ENCODE data around the gene RPL26.
A peak's percentile ranks its signal among the peaks of the same experiment; 100 is the strongest.
"Not testable (repeated sequence)": the region's sequence is repeated elsewhere in the genome, so short reads cannot be mapped to it uniquely, and the experiment has no call there.

The RPL26 gene

GRCh38 chr17:8397636-8398035, 14.6 kb upstream of the RPL26 start, which contains the start of gene RNF222:
TSS of gene RNF222 (minus strand) at chr17:8397827. CDS start at chr17:8393461, 4,366 bp downstream.
- DNase-seq (ENCODE audit: extremely low read depth in 1 of 2, low read depth in 1 of 2), result no peak

- DNase-seq (ENCODE audit: extremely low read depth in 1 of 2, low read depth in 1 of 2), result not testable (repeated sequence)
Observed at GRCh38 chr17:8394497-8394896, 11.5 kb upstream of the RPL26 start.

GRCh38 chr17:8393470-8394231, 10.7 kb upstream of the RPL26 start:
- no peak for DNase-seq (ENCODE audit: extremely low read depth in 1 of 2, low read depth in 1 of 2)

- no peak for DNase-seq (ENCODE audit: extremely low read depth in 1 of 2, low read depth in 1 of 2)
Observed at GRCh38 chr17:8392674-8393469, 9.9 kb upstream of the RPL26 start.

- DNase-seq (ENCODE audit: extremely low read depth in 1 of 2, low read depth in 1 of 2), result no peak
Observed at GRCh38 chr17:8392274-8392673, 9.3 kb upstream of the RPL26 start.

- no peak for DNase-seq (ENCODE audit: extremely low read depth in 1 of 2, low read depth in 1 of 2)
Observed at GRCh38 chr17:8391711-8392110, 8.7 kb upstream of the RPL26 start.

GRCh38 chr17:8387914-8388651, 5.1 kb upstream of the RPL26 start:
- no peak for DNase-seq (ENCODE audit: extremely low read depth in 1 of 2, low read depth in 1 of 2)

- no peak for DNase-seq (ENCODE audit: extremely low read depth in 1 of 2, low read depth in 1 of 2)
Observed at GRCh38 chr17:8386841-8387240, 3.8 kb upstream of the RPL26 start.

- no peak for DNase-seq (ENCODE audit: extremely low read depth in 1 of 2, low read depth in 1 of 2)
Observed at GRCh38 chr17:8384801-8385378, 1.9 kb upstream of the RPL26 start.

- no peak for DNase-seq (ENCODE audit: extremely low read depth in 1 of 2, low read depth in 1 of 2)
Observed at GRCh38 chr17:8382880-8383142, 182 bp downstream of the RPL26 start.

- DNase-seq (ENCODE audit: extremely low read depth in 1 of 2, low read depth in 1 of 2), result no peak
Observed at GRCh38 chr17:8382052-8382879, 727 bp downstream of the RPL26 start.

- no peak for DNase-seq (ENCODE audit: extremely low read depth in 1 of 2, low read depth in 1 of 2)
Observed at GRCh38 chr17:8380049-8380448, 2.9 kb downstream of the RPL26 start.

- DNase-seq (ENCODE audit: extremely low read depth in 1 of 2, low read depth in 1 of 2), result not testable (repeated sequence)
Observed at GRCh38 chr17:8378117-8378516, 4.9 kb downstream of the RPL26 start.

- DNase-seq (ENCODE audit: extremely low read depth in 1 of 2, low read depth in 1 of 2), result no peak
Observed at GRCh38 chr17:8377422-8377821, 5.6 kb downstream of the RPL26 start.

- DNase-seq (ENCODE audit: extremely low read depth in 1 of 2, low read depth in 1 of 2), result peak; percentile 76 to 79
Observed at GRCh38 chr17:8376271-8377067, 6.5 kb downstream of the RPL26 start, which contains the start of gene KRABD2. TSS of gene KRABD2 (minus strand) at chr17:8376704.

- no peak for DNase-seq (ENCODE audit: extremely low read depth in 1 of 2, low read depth in 1 of 2)
Observed at GRCh38 chr17:8375738-8376259, 7.2 kb downstream of the RPL26 start.

- not testable (repeated sequence) for DNase-seq (ENCODE audit: extremely low read depth in 1 of 2, low read depth in 1 of 2)
Observed at GRCh38 chr17:8373856-8374255, 9.1 kb downstream of the RPL26 start.

- no peak for DNase-seq (ENCODE audit: extremely low read depth in 1 of 2, low read depth in 1 of 2)
Observed at GRCh38 chr17:8372422-8372821, 10.6 kb downstream of the RPL26 start.

GRCh38 chr17:8371786-8372185, 11.2 kb downstream of the RPL26 start:
- DNase-seq (ENCODE audit: extremely low read depth in 1 of 2, low read depth in 1 of 2), result no peak
